IMR-90 (cell line): Measurements from ENCODE around the gene XRN2. TPM values are rescaled to one million over a fixed set of nuclear protein-coding genes. Genes with fewer than 3 reads are reported as not detected.

ENCODE experiments used
- ATAC-seq: fragments of 200-7000 bp; cut with Tn5 transposase; 2 replicates; pipeline ENCODE4 v1.9.1; 2020; ENCODE audit warnings: low read depth, mild to moderate bottlenecking, moderate library complexity
- BruUV-seq: library from RNA; stranded (reverse); fragments of 400-500 nt; replicated peaks from 2 replicates; lab custom pipeline; 2021; lab: Mats Ljungman, UMichigan
- CTCF ChIA-PET: fragments of 300-600 bp; formaldehyde crosslinking; extraction: SDS; loops from one replicate; lab custom pipeline; 2021; ENCODE audit warnings: antibody characterized with exemption; lab: Yijun Ruan, JAX
- POLR2A ChIA-PET: fragments of 300-600 bp; sonication (Branson Sonifier 250); formaldehyde crosslinking; loops from one replicate; lab custom pipeline; 2022; ENCODE audit warnings: antibody characterized with exemption; ENCODE audit not compliant: unreplicated experiment; lab: Charles Lee
- DNase-seq: peaks from one replicate; pipeline ENCODE4 v3.0.0; 2013
- H2AFZ ChIP-seq: replicated peaks from 2 replicates; pipeline ENCODE3; 2013; ENCODE audit warnings: low read length, mild to moderate bottlenecking; ENCODE audit not compliant: poor library complexity
- H2AK5ac ChIP-seq: 2 replicates; pipeline ENCODE4 v1.6.1; 2013; ENCODE audit warnings: low read depth, low read length, inconsistent platforms
- H2AK9ac ChIP-seq: replicated peaks from 2 replicates; pipeline ENCODE3; 2013; ENCODE audit warnings: mild to moderate bottlenecking, low read depth, low read length, moderate library complexity; ENCODE audit not compliant: poor library complexity
- H2BK120ac ChIP-seq: 2 replicates; pipeline ENCODE4 v1.6.1; 2013; ENCODE audit warnings: low read depth, low read length, inconsistent platforms
- H2BK15ac ChIP-seq: 3 replicates; pipeline ENCODE4 v1.6.1; 2013; ENCODE audit warnings: low read depth, low read length, inconsistent platforms
- H2BK20ac ChIP-seq: 2 replicates; pipeline ENCODE4 v1.6.1; 2013; ENCODE audit warnings: low read depth, mild to moderate bottlenecking, inconsistent platforms, low read length, moderate library complexity
- H2BK5ac ChIP-seq: 2 replicates; pipeline ENCODE4 v1.6.1; 2013; ENCODE audit warnings: mild to moderate bottlenecking, low read depth, low read length, inconsistent platforms; ENCODE audit not compliant: poor library complexity, severe bottlenecking
- H3K14ac ChIP-seq: replicated peaks from 2 replicates; pipeline ENCODE4 v1.6.1; 2013; ENCODE audit warnings: low read depth, low read length, inconsistent platforms
- H3K18ac ChIP-seq: 2 replicates; pipeline ENCODE4 v1.6.1; 2013; ENCODE audit warnings: low read depth, low read length, control low read depth
- H3K23ac ChIP-seq: 2 replicates; pipeline ENCODE4 v1.6.1; 2013; ENCODE audit warnings: low read depth, low read length, inconsistent platforms
- H3K27ac ChIP-seq: 2 replicates; pipeline ENCODE4 v1.5.1; 2013; ENCODE audit warnings: mild to moderate bottlenecking, control low read depth, low read length; ENCODE audit not compliant: insufficient read depth
- H3K27me3 ChIP-seq: 2 replicates; pipeline ENCODE4 v1.6.1; 2013; ENCODE audit warnings: low read length; ENCODE audit not compliant: control insufficient read depth, insufficient read depth
- H3K36me3 ChIP-seq: 2 replicates; pipeline ENCODE4 v1.6.1; 2013; ENCODE audit warnings: low read length, mixed read lengths; ENCODE audit not compliant: control insufficient read depth, insufficient read depth
- H3K4ac ChIP-seq: 2 replicates; pipeline ENCODE4 v1.6.1; 2013; ENCODE audit warnings: low read depth, low read length, inconsistent platforms
- H3K4me1 ChIP-seq: 2 replicates; pipeline ENCODE4 v1.6.1; 2013; ENCODE audit warnings: low read length, mixed read lengths; ENCODE audit not compliant: control insufficient read depth, insufficient read depth
- H3K4me2 ChIP-seq: 2 replicates; pipeline ENCODE4 v1.6.1; 2013; ENCODE audit warnings: low read depth, mild to moderate bottlenecking, control low read depth, low read length, moderate library complexity
- H3K4me3 ChIP-seq: 2 replicates; pipeline ENCODE4 v1.5.1; 2013; ENCODE audit warnings: low read depth, mild to moderate bottlenecking, control low read depth, low read length, moderate library complexity; ENCODE audit not compliant: insufficient read depth
- H3K56ac ChIP-seq: 2 replicates; pipeline ENCODE4 v1.6.1; 2013; ENCODE audit warnings: low read length, inconsistent platforms; ENCODE audit not compliant: insufficient read depth; ENCODE audit errors: extremely low read depth
- H3K79me1 ChIP-seq, 2 experiments: 2 replicates each; pipeline ENCODE4 v1.6.1; 2013; ENCODE audit warnings: low read length in 2 of 2, inconsistent platforms in 1 of 2, low read depth in 1 of 2
- H3K9ac ChIP-seq: 2 replicates; pipeline ENCODE4 v1.6.1; 2013; ENCODE audit warnings: low read depth, low read length, control low read depth
- H3K9me1 ChIP-seq: 2 replicates; pipeline ENCODE4 v1.6.1; 2013; ENCODE audit warnings: low read length, inconsistent platforms; ENCODE audit not compliant: insufficient read depth
- H3K9me3 ChIP-seq: 2 replicates; pipeline ENCODE4 v1.6.1; 2013; ENCODE audit warnings: low read length; ENCODE audit not compliant: control insufficient read depth, insufficient read depth
- H4K20me1 ChIP-seq: 2 replicates; pipeline ENCODE4 v1.6.1; 2013; ENCODE audit warnings: low read length, inconsistent platforms; ENCODE audit not compliant: insufficient read depth
- H4K5ac ChIP-seq: 2 replicates; pipeline ENCODE4 v1.6.1; 2013; ENCODE audit warnings: mild to moderate bottlenecking, low read depth, low read length, control low read depth
- H4K8ac ChIP-seq, 2 experiments: 2 replicates each; pipeline ENCODE4 v1.6.1; 2013; ENCODE audit warnings: low read depth in 2 of 2, low read length in 2 of 2, control low read depth in 1 of 2, inconsistent platforms in 1 of 2
- H4K91ac ChIP-seq: 2 replicates; pipeline ENCODE4 v1.6.1; 2013; ENCODE audit warnings: low read depth, low read length, inconsistent platforms; ENCODE audit not compliant: insufficient read depth
- CHD1 ChIP-seq: IDR thresholded peaks from 2 replicates; pipeline ENCODE4 v1.6.1; 2012; ENCODE audit warnings: low read depth, low read length, improper control_type of control experiment
- WGBS, 2 experiments: methylation state at CpG; one replicate each; pipeline versions ENCODE4 v1.1.5 to v1.1.7; 2013; ENCODE audit warnings: missing lambda C conversion rate in 2 of 2; ENCODE audit not compliant: insufficient read length in 1 of 2; ENCODE audit errors: extremely low coverage in 2 of 2; 5-methylcytosine and 5-hydroxymethylcytosine counted together
- dilution Hi-C: fragments of 300-500 bp; cut with HindIII; formaldehyde crosslinking; loops from one replicate; pipeline ENCODE4 v1.14.3; 2018; ENCODE audit warnings: low sequenced_read_pairs; ENCODE audit not compliant: unreplicated experiment
- in situ Hi-C: fragments of 300-500 bp; cut with MboI; formaldehyde crosslinking; loops from 3 replicates; pipeline ENCODE4 v1.14.3; 2019; ENCODE audit warnings: low sequenced_read_pairs, inconsistent platforms, mixed read lengths
- intact Hi-C: fragments of 100-400 bp; cut with micrococcal nuclease; formaldehyde crosslinking; loops from 2 replicates; pipeline ENCODE4 v1.10.0; 2022
- polyA plus RNA-seq, 3 experiments: library from polyadenylated mRNA; depleted of rRNA; stranded (reverse); fragments of >200 nt; gene quantifications; 2 replicates each; pipeline ENCODE4 v1.2.3, GENCODE V29; 2012; ENCODE audit warnings: low replicate concordance in 1 of 3
- total RNA-seq: library from RNA; depleted of rRNA; stranded (reverse); fragments of >200 nt; gene quantifications from 2 replicates; pipeline ENCODE4 v1.2.3, GENCODE V29; 2012

Gene XRN2
- total and polyA plus RNA-seq, 2 of the 4 experiments (the other 2 are of a cell fraction), result 58.1 to 70.8 TPM

DNA sequence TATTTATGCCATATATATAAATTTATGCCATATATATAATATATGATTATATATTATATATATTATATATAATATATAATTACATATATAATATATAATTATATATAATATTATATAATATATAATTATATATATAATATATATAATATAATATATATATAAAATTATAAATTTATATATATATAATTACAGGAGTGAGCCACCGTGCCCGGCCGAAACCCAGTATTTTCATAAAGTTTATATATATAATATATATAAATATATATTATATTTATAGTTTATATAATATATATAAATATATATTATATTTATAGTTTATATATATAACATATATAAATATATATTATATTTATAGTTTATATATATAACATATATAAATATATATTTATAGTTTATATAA is 62.6 kb downstream of the XRN2 start:
- Histone ChIP-seq H3K9me1 (peaks cover 11% of the 10 kb centered on the region), H3K27ac (no peak overlapping the region), H2AFZ (no peak overlapping the region), H3K9ac (no peak overlapping the region), H2AK9ac (no peak overlapping the region), H3K36me3 (peaks cover 21% of the 10 kb centered on the region), H2BK15ac (no peak overlapping the region), H4K20me1 (peaks cover 5% of the 10 kb centered on the region; the same call in 1 of the 2 replicates), H3K23ac (no peak overlapping the region), H2BK5ac (no peak overlapping the region), H3K4me1 (no peaks in the 10 kb centered on the region), H2AK5ac (no peak overlapping the region), H3K18ac (no peak overlapping the region), H3K4me2 (no peak overlapping the region), H3K4ac (no peak overlapping the region), H3K27me3 (no peaks in the 10 kb centered on the region), H2BK120ac (no peak overlapping the region), H4K5ac (no peak overlapping the region), H4K8ac (no peak overlapping the region), H3K14ac (no peak overlapping the region), H3K9me3 (no peaks in the 10 kb centered on the region), H4K91ac (no peak overlapping the region), H3K56ac (no peak overlapping the region), H3K79me1 (peaks cover 24 to 26% of the 10 kb centered on the region in 2 experiments), H3K4me3 (no peak overlapping the region), H2BK20ac (no peak overlapping the region)
- ChIA-PET CTCF (no interaction called here), POLR2A (no interaction called here)
- WGBS, 2 experiments, result no CpG with 5 or more reads among the region's 3 CpGs
- ATAC-seq (no peak), DNase-seq (no peak)
- no peak for TF ChIP-seq CHD1
- BruUV-seq, result no TSS peak
- dilution Hi-C loops (no loop called here), in situ Hi-C loops (no loop called here), intact Hi-C loops (loop anchor here (5.0 kb wide), 1 partner anchor 128 kb away; no protein-coding TSS in a partner anchor)
